ENCODE results near the gene PIN4. TPM values are rescaled to one million over a fixed set of nuclear protein-coding genes. Genes with fewer than 3 reads are reported as not detected.

Gene PIN4
- total and polyA plus RNA-seq, 10 of the 15 experiments (the other 5 are each of a cell fraction or from before 2014, with no cell fraction given) = 8.2 to 53.6 (median 33.9) TPM

GRCh38 chrX:72182924-72183323 is 1.4 kb downstream of the PIN4 start:
- Histone ChIP-seq H3K9me3 (replicated peaks; ENCODE audit: control insufficient read depth, insufficient read depth, low read length) (no peaks in the 10 kb centered on the region), H2AFZ (ENCODE audit: control insufficient read depth, low read depth, low read length) (no peak overlapping the region), H3K79me2 (ENCODE audit: control insufficient read depth, insufficient read depth, low read length) (peaks cover 9% of the 10 kb centered on the region), H3K27me3 (replicated peaks in 1 of 2; ENCODE audit: control insufficient read depth in 2 of 2, insufficient read depth in 2 of 2, low read length in 1 of 2) (no peaks in the 10 kb centered on the region), H3K4me2 (ENCODE audit: control insufficient read depth, insufficient read depth) (peak overlapping the region; percentile 71; the same call in 1 of the 2 replicates), H4K20me1 (ENCODE audit: control insufficient read depth, insufficient read depth) (no peaks in the 10 kb centered on the region), H3K4me3 (peak overlapping the region; percentile 84; the same call in 1 of the 2 replicates), H3K4me1 (ENCODE audit: control insufficient read depth, insufficient read depth, low read length) (peaks cover 3% of the 10 kb centered on the region; the same call in 1 of the 2 replicates), H3K36me3 (ENCODE audit: control insufficient read depth in 2 of 2, insufficient read depth in 2 of 2, low read length in 1 of 2) (no peaks in the 10 kb centered on the region; a peak in 1 of 4 replicates), H3K27ac (ENCODE audit: control insufficient read depth, insufficient read depth) (no peak overlapping the region), H3K9ac (ENCODE audit: control insufficient read depth, insufficient read depth, low read length) (no peak overlapping the region)
- in situ Hi-C loops (cut with MboI) = no loop called here
- no peak for TF ChIP-seq SREBF2 (IDR thresholded peaks at IDR 0.05; ENCODE audit: low read length)
- TF ChIP-seq, protein P1, sequence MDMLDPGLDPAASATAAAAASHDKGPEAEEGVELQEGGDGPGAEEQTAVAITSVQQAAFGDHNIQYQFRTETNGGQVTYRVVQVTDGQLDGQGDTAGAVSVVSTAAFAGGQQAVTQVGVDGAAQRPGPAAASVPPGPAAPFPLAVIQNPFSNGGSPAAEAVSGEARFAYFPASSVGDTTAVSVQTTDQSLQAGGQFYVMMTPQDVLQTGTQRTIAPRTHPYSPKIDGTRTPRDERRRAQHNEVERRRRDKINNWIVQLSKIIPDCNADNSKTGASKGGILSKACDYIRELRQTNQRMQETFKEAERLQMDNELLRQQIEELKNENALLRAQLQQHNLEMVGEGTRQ (IDR thresholded peaks at IDR 0.05; ENCODE audit: borderline replicate concordance, low read depth, low read length) = no peak
- TF ChIP-seq ATF7 (IDR thresholded peaks at IDR 0.05; ENCODE audit: low read depth) = no peak
- no peak for TF ChIP-seq IKZF2 (IDR thresholded peaks at IDR 0.05)
- no TSS peak for BruUV-seq (replicated peaks)
- 72% methylated on average over 2 of the region's 2 CpGs for WGBS (ENCODE audit: insufficient coverage, insufficient replicate concordance, low lambda C conversion rate, missing lambda C conversion rate)
- ChIA-PET SMC1A (ENCODE audit: uncharacterized antibody, unreplicated experiment) (no interaction called here), CTCF (no interaction called here), RAD21 (ENCODE audit: unreplicated experiment) (no interaction called here), POLR2A (no interaction called here)
- DNase-seq (ENCODE audit: low read depth, low spot score) = no peak
- no peak for FAIRE-seq
- intact Hi-C loops (cut with micrococcal nuclease; ENCODE audit: unreplicated experiment) = loop anchor here (5.0 kb wide), 1 partner anchor 56 kb away; no protein-coding TSS in a partner anchor
- ATAC-seq = no peak

- ATAC-seq (no peak), FAIRE-seq (no peak), DNase-seq (ENCODE audit: low read depth, low spot score) (no peak)
- ChIA-PET RAD21 (ENCODE audit: unreplicated experiment) (no interaction called here), SMC1A (ENCODE audit: uncharacterized antibody, unreplicated experiment) (no interaction called here), CTCF (interaction anchor here (0.5 kb wide), 1 partner anchor 45 kb away, joined by 3 read pairs; no protein-coding TSS in a partner anchor), POLR2A (no interaction called here)
- peaks cover 0 to 2% of the 10 kb centered on the region in 2 experiments; a peak in 1 of 4 replicates for H3K36me3 ChIP-seq (ENCODE audit: control insufficient read depth in 2 of 2, insufficient read depth in 2 of 2, low read length in 1 of 2)
- no TSS peak for BruUV-seq (replicated peaks)
- H3K9ac ChIP-seq (ENCODE audit: control insufficient read depth, insufficient read depth, low read length) = no peak overlapping the region
- intact Hi-C loops (cut with micrococcal nuclease; ENCODE audit: unreplicated experiment) = no loop called here
- H4K20me1 ChIP-seq (ENCODE audit: control insufficient read depth, insufficient read depth) = no peaks in the 10 kb centered on the region
- no peaks in the 10 kb centered on the region for H3K79me2 ChIP-seq (ENCODE audit: control insufficient read depth, insufficient read depth, low read length)
- H3K27me3 ChIP-seq (replicated peaks in 1 of 2; ENCODE audit: control insufficient read depth in 2 of 2, insufficient read depth in 2 of 2, low read length in 1 of 2) = no peaks in the 10 kb centered on the region
- H3K4me3 ChIP-seq = no peak overlapping the region
- H2AFZ ChIP-seq (ENCODE audit: control insufficient read depth, low read depth, low read length) = no peak overlapping the region
- 81% methylated on average over 7 of the region's 7 CpGs for WGBS (ENCODE audit: insufficient coverage, insufficient replicate concordance, low lambda C conversion rate, missing lambda C conversion rate)
- no peak overlapping the region for H3K27ac ChIP-seq (ENCODE audit: control insufficient read depth, insufficient read depth)
- H3K4me2 ChIP-seq (ENCODE audit: control insufficient read depth, insufficient read depth) = no peak overlapping the region
- no peaks in the 10 kb centered on the region for H3K9me3 ChIP-seq (replicated peaks; ENCODE audit: control insufficient read depth, insufficient read depth, low read length)
- H3K4me1 ChIP-seq (ENCODE audit: control insufficient read depth, insufficient read depth, low read length) = no peaks in the 10 kb centered on the region
- in situ Hi-C loops (cut with MboI) = no loop called here
- TF ChIP-seq RAD21 (IDR thresholded peaks at IDR 0.05; ENCODE audit: insufficient read depth, low read depth, low read length) = no peak
- no peak for TF ChIP-seq POLR2AphosphoS2 (IDR thresholded peaks at IDR 0.05; ENCODE audit: low read depth, low read length)
- TF ChIP-seq, protein P2, sequence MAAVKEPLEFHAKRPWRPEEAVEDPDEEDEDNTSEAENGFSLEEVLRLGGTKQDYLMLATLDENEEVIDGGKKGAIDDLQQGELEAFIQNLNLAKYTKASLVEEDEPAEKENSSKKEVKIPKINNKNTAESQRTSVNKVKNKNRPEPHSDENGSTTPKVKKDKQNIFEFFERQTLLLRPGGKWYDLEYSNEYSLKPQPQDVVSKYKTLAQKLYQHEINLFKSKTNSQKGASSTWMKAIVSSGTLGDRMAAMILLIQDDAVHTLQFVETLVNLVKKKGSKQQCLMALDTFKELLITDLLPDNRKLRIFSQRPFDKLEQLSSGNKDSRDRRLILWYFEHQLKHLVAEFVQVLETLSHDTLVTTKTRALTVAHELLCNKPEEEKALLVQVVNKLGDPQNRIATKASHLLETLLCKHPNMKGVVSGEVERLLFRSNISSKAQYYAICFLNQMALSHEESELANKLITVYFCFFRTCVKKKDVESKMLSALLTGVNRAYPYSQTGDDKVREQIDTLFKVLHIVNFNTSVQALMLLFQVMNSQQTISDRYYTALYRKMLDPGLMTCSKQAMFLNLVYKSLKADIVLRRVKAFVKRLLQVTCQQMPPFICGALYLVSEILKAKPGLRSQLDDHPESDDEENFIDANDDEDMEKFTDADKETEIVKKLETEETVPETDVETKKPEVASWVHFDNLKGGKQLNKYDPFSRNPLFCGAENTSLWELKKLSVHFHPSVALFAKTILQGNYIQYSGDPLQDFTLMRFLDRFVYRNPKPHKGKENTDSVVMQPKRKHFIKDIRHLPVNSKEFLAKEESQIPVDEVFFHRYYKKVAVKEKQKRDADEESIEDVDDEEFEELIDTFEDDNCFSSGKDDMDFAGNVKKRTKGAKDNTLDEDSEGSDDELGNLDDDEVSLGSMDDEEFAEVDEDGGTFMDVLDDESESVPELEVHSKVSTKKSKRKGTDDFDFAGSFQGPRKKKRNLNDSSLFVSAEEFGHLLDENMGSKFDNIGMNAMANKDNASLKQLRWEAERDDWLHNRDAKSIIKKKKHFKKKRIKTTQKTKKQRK (IDR thresholded peaks at IDR 0.05; ENCODE audit: low read depth, low read length) = no peak
- no peak for TF ChIP-seq NKRF (conservative IDR thresholded peaks at IDR 0.05)
- no peak for TF ChIP-seq MAX (IDR thresholded peaks at IDR 0.05; ENCODE audit: low read depth, low read length)
- TF ChIP-seq IKZF1 (conservative IDR thresholded peaks at IDR 0.05) = no peak
These were observed 20.4 kb downstream of the PIN4 start for GRCh38 chrX:72201836-72202536.

Measured in GM12878 (cell line).